Adrenal gland (tissue), 5 donors: ENCODE measurements around the gene PIK3AP1.

Experiments
- CTCF ChIP-seq, 6 experiments: fragments of 450-650 bp in 4 of 6; fragments of 200-600 bp in 2 of 6; sonication (generic) in 1 of 6; IDR thresholded peaks; 1 replicate in 5 of 6; 2 replicates in 1 of 6; pipeline versions ENCODE4 v1.5.1 to v1.8.0; 2016 to 2021; ENCODE audit warnings: antibody characterized with exemption in 6 of 6, mild to moderate bottlenecking in 2 of 6, moderate library complexity in 1 of 6
- POLR2A ChIP-seq, 2 donors: fragments of 450-650 bp; IDR thresholded peaks; one replicate each; pipeline ENCODE4 v1.6.1; 2017; ENCODE audit warnings: antibody characterized with exemption in 2 of 2, mild to moderate bottlenecking in 2 of 2, moderate library complexity in 1 of 2
- donor health status: DM: no; HTN: no; CAD: no.

GRCh38 chr10:96606216-96606615 is 114.1 kb downstream of the PIK3AP1 start:
- TF ChIP-seq CTCF (IDR thresholded peaks at IDR 0.05) = no peak
- no peak for TF ChIP-seq POLR2A (IDR thresholded peaks at IDR 0.05)
